Gastroesophageal sphincter (tissue), 4 donors: Measurements from ENCODE around the gene PDE11A. TPM values are rescaled to one million over a fixed set of nuclear protein-coding genes. Genes with fewer than 3 reads are reported as not detected.

Experiments used
- ATAC-seq: fragments of 150-250 bp; one replicate; pipeline ENCODE4 v1.9.1; 2016; ENCODE audit warnings: mild to moderate bottlenecking, moderate library complexity
- H3K27ac ChIP-seq, 4 donors: fragments of 200-600 bp; sonication (generic) in 3 of 4; 1 replicate in 3 of 4; 2 replicates in 1 of 4; pipeline ENCODE4 v1.5.1; 2016 to 2019
- H3K27me3 ChIP-seq: fragments of 200-600 bp; sonication (generic); one replicate; pipeline ENCODE4 v1.5.1; 2019
- H3K36me3 ChIP-seq, 2 donors: fragments of 200-600 bp; sonication (generic); one replicate each; pipeline ENCODE4 v1.5.1; 2019; ENCODE audit warnings: control low read depth in 1 of 2
- H3K4me1 ChIP-seq, 3 donors: fragments of 200-600 bp; sonication (generic); 1 replicate in 2 of 3; 2 replicates in 1 of 3; pipeline ENCODE4 v1.5.1; 2016 to 2019; ENCODE audit warnings: control low read depth in 2 of 3
- H3K4me3 ChIP-seq, 2 donors: fragments of 200-600 bp; sonication (generic); one replicate each; pipeline ENCODE4 v1.5.1; 2019; ENCODE audit warnings: mild to moderate bottlenecking in 1 of 2, moderate library complexity in 1 of 2
- H3K9me3 ChIP-seq, 3 donors: fragments of 200-600 bp; sonication (generic); one replicate each; pipeline ENCODE4 v1.5.1; 2017 to 2019; ENCODE audit warnings: control low read depth in 2 of 3
- EP300 ChIP-seq: sonication (generic); formaldehyde crosslinking; IDR thresholded peaks from one replicate; pipeline ENCODE4 v1.6.1; 2017; ENCODE audit warnings: antibody characterized with exemption, mild to moderate bottlenecking
- POLR2A ChIP-seq, 2 donors: fragments of 450-650 bp; IDR thresholded peaks; one replicate each; pipeline ENCODE4 v1.6.1; 2017; ENCODE audit warnings: antibody characterized with exemption in 2 of 2, mild to moderate bottlenecking in 2 of 2, moderate library complexity in 1 of 2
- POLR2AphosphoS5 ChIP-seq: sonication (generic); formaldehyde crosslinking; IDR thresholded peaks from one replicate; pipeline ENCODE4 v1.6.1; 2017; ENCODE audit warnings: antibody characterized with exemption
- WGBS, 2 donors: methylation state at CpG; one replicate each; pipeline ENCODE4 v1.1.5; 2018; ENCODE audit warnings: low coverage in 1 of 2; 5-methylcytosine and 5-hydroxymethylcytosine counted together
- total RNA-seq, 4 donors: library from RNA; depleted of rRNA; stranded (reverse); fragments of >200 nt; gene quantifications; one replicate each; pipeline ENCODE4 v1.1.0, GENCODE V29; 2016
- TF ChIP-seq, protein P1 (sequence below), 4 experiments: fragments of 200-600 bp in 2 of 4; fragments of 450-650 bp in 2 of 4; sonication (generic) in 1 of 4; IDR thresholded peaks; one replicate each; pipeline ENCODE4 v1.5.1; 2017 to 2019; ENCODE audit warnings: antibody characterized with exemption in 4 of 4, mild to moderate bottlenecking in 2 of 4, moderate library complexity in 2 of 4

PDE11A gene
- total RNA-seq, 4 donors from 2014 or later, result 0.13 to 1.9 (median 0.16) TPM; not detected in 1

DNA sequence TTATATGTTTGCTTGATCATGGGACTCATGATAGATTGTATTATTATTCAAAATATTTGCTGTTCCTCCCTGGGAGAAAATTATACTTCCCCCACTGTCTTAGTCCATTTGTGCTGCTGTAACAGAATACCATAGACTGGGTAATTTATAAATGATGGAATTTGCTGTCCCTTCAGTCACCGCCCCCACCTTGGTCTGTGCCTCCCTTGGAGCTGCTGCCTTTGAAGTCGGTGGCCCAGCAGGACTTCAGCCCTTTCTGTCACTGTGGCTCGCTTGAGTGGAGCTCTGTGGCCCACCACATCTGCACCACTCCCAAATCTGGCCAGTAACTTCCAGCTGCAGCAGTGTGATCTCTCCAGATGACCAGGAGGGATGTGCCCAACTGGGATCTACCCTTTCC lies 479.2 kb downstream of the PDE11A start:
- H3K27ac ChIP-seq, result no peak overlapping the region
- WGBS, 2 donors, result no CpG with 5 or more reads among the region's 3 CpGs
- no peak overlapping the region for H3K4me3 ChIP-seq
- no peaks in the 10 kb centered on the region for H3K9me3 ChIP-seq
- peaks cover 2 to 9% (median 7%) of the 10 kb centered on the region in 3 donors for H3K4me1 ChIP-seq
- H3K27me3 ChIP-seq, result no peaks in the 10 kb centered on the region
- no peak for ATAC-seq
- TF ChIP-seq POLR2A (IDR thresholded peaks at IDR 0.05), result no peak
- TF ChIP-seq POLR2AphosphoS5, result no peak
- TF ChIP-seq, protein P1, sequence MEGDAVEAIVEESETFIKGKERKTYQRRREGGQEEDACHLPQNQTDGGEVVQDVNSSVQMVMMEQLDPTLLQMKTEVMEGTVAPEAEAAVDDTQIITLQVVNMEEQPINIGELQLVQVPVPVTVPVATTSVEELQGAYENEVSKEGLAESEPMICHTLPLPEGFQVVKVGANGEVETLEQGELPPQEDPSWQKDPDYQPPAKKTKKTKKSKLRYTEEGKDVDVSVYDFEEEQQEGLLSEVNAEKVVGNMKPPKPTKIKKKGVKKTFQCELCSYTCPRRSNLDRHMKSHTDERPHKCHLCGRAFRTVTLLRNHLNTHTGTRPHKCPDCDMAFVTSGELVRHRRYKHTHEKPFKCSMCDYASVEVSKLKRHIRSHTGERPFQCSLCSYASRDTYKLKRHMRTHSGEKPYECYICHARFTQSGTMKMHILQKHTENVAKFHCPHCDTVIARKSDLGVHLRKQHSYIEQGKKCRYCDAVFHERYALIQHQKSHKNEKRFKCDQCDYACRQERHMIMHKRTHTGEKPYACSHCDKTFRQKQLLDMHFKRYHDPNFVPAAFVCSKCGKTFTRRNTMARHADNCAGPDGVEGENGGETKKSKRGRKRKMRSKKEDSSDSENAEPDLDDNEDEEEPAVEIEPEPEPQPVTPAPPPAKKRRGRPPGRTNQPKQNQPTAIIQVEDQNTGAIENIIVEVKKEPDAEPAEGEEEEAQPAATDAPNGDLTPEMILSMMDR (IDR thresholded peaks at IDR 0.05), result no peak
- TF ChIP-seq EP300, result no peak
- no peaks in the 10 kb centered on the region for H3K36me3 ChIP-seq

DNA sequence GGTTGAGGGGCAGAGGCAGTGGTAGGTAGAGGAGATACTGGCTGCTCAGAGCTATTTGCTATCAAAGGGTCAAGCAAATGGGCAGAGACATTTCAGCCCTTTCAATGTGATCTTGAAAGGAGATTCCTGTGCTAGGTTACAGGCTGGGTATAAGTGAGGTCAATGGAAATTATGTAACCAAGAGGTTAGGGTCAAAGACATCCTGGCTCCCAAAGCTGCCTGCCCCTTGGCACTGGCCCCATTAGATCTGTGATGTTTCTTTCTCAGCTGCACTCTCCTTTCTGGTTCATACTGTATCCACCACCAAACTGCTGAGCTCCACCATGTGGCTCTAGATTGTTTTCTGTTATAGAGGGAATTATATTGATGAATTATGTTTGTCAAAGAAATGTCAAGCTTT lies 479.6 kb downstream of the PDE11A start:
- Histone ChIP-seq H3K36me3 (no peaks in the 10 kb centered on the region), H3K27ac (no peak overlapping the region), H3K4me3 (no peak overlapping the region), H3K27me3 (no peaks in the 10 kb centered on the region), H3K4me1 (peaks cover 2 to 5% (median 2%) of the 10 kb centered on the region in 3 donors), H3K9me3 (no peaks in the 10 kb centered on the region)
- no peak for ATAC-seq
- TF ChIP-seq EP300 (no peak), POLR2A (IDR thresholded peaks at IDR 0.05) (no peak), POLR2AphosphoS5 (no peak)
- TF ChIP-seq, protein P1 (IDR thresholded peaks at IDR 0.05), result no peak

DNA sequence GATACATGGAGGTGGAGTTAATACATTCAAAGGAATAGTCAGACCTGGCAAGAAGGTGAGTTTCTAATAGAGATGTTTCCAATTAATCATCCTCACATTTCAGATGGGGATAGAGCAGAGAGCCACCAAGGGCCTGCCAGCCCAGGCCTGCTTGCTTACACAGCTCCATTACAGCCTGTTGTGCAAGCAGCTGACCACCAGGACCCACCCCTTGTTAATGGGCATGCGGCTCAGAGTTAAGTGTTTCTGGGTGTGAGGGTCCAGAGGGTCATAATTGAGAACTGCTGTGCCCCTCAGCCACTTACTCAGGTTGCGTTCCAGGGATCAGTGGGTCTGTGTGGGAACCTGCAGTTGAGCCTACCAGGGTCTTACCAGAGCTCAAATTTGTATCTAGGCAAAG lies 480.2 kb downstream of the PDE11A start:
- no peak overlapping the region for H3K27ac ChIP-seq
- no peaks in the 10 kb centered on the region for H3K27me3 ChIP-seq
- ATAC-seq, result no peak
- H3K4me3 ChIP-seq, result no peak overlapping the region
- H3K4me1 ChIP-seq, result no peaks in the 10 kb centered on the region
- no CpG with 5 or more reads among the region's 2 CpGs for WGBS, 2 donors
- H3K9me3 ChIP-seq, result no peaks in the 10 kb centered on the region
- no peaks in the 10 kb centered on the region for H3K36me3 ChIP-seq
- TF ChIP-seq POLR2AphosphoS5 (no peak), EP300 (no peak), POLR2A (IDR thresholded peaks at IDR 0.05) (no peak)
- TF ChIP-seq, protein P1 (IDR thresholded peaks at IDR 0.05), result no peak

DNA sequence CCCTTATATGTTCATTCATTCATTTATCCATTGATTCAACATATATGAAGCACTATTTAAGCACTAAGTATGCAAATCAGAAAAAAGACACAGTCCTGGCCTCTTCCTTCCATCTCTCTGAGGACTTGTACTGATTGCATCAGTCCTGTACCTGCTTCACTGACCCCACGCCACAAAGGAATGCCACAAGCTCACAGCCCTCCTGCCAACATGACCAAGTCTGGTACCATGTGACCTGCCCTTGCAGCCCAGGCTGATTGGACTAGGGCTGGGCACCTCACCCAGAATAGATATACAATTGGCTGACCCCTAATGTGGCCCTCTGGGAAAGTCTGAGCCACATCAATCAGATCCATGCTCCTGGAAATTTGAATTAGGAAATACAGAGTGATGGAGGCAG lies 483.4 kb downstream of the PDE11A start:
- H3K4me3 ChIP-seq, result no peak overlapping the region
- no peak for ATAC-seq
- no peaks in the 10 kb centered on the region for H3K27me3 ChIP-seq
- TF ChIP-seq, protein P1 (IDR thresholded peaks at IDR 0.05), result no peak
- TF ChIP-seq EP300 (no peak), POLR2A (IDR thresholded peaks at IDR 0.05) (no peak)
- H3K9me3 ChIP-seq, result no peaks in the 10 kb centered on the region
- no peaks in the 10 kb centered on the region for H3K36me3 ChIP-seq
- no CpG with 5 or more reads among the region's 1 CpG for WGBS, 2 donors
- peaks cover 0 to 11% (median 0%) of the 10 kb centered on the region in 3 donors for H3K4me1 ChIP-seq
- no peak overlapping the region for H3K27ac ChIP-seq

DNA sequence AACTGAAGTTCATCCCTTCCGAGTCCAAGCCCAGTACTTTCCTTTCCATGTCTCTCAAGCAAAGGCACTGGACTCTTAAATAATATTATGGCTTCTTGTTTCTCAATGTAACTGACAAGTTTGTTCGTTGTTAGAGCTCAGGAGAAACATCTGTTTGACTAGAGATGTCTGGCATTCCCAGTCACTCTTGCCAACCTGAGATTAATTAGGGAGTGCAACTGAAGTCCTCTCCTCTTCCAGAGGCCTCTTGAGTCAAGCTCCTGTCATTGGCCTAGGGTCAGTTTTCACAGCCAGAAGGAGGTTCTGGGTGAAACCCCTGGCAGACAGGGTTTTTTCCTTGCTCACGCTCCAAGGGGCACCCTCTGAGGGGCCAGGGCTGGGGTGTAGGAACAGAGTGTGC lies 483.9 kb downstream of the PDE11A start:
- H3K27me3 ChIP-seq, result no peaks in the 10 kb centered on the region
- no peak overlapping the region for H3K4me3 ChIP-seq
- TF ChIP-seq EP300, result no peak
- no peak for TF ChIP-seq POLR2AphosphoS5
- TF ChIP-seq POLR2A (IDR thresholded peaks at IDR 0.05), result no peak
- TF ChIP-seq, protein P1 (IDR thresholded peaks at IDR 0.05), result no peak
- peaks cover 0 to 11% (median 0%) of the 10 kb centered on the region in 3 donors for H3K4me1 ChIP-seq
- ATAC-seq, result no peak
- WGBS, 2 donors, result 51 to 65% methylated on average over 3 of the region's 3 CpGs
- H3K27ac ChIP-seq, result no peak overlapping the region
- no peaks in the 10 kb centered on the region for H3K9me3 ChIP-seq
- no peaks in the 10 kb centered on the region for H3K36me3 ChIP-seq
